WERI-Rb-1 (cell line): ENCODE results near the gene TBC1D16.

Experiments used
- DNase-seq: peaks from one replicate; pipeline ENCODE4 v3.0.0-alpha.2; 2020
- H3K27ac ChIP-seq: fragments of 250-450 bp; sonication (Bioruptor Pico); 2 replicates; pipeline ENCODE4 v1.5.1; 2020; ENCODE audit warnings: mild to moderate bottlenecking, moderate library complexity
- H3K27me3 ChIP-seq: fragments of 250-450 bp; sonication (Bioruptor Pico); 2 replicates; pipeline ENCODE4 v1.5.1; 2021; ENCODE audit warnings: mild to moderate bottlenecking, low read depth, moderate library complexity; ENCODE audit not compliant: insufficient read depth, severe bottlenecking
- H3K36me3 ChIP-seq: fragments of 250-450 bp; sonication (Bioruptor Pico); 2 replicates; pipeline ENCODE4 v1.5.1; 2020; ENCODE audit warnings: mild to moderate bottlenecking, moderate library complexity
- H3K4me3 ChIP-seq: 2 replicates; pipeline ENCODE4 v1.5.1; 2011; ENCODE audit warnings: low read depth, mild to moderate bottlenecking, control low read depth, low read length
- H3K9me3 ChIP-seq: fragments of 250-450 bp; sonication (Bioruptor Pico); 2 replicates; pipeline ENCODE4 v1.5.1; 2021; ENCODE audit warnings: mild to moderate bottlenecking, moderate library complexity; ENCODE audit not compliant: severe bottlenecking
- TF ChIP-seq, protein P1 (sequence below): IDR thresholded peaks from 2 replicates; pipeline ENCODE4 v1.5.1; 2011; ENCODE audit warnings: low read depth, mild to moderate bottlenecking, control low read depth, inconsistent platforms, low read length

Gene TBC1D16

DNA sequence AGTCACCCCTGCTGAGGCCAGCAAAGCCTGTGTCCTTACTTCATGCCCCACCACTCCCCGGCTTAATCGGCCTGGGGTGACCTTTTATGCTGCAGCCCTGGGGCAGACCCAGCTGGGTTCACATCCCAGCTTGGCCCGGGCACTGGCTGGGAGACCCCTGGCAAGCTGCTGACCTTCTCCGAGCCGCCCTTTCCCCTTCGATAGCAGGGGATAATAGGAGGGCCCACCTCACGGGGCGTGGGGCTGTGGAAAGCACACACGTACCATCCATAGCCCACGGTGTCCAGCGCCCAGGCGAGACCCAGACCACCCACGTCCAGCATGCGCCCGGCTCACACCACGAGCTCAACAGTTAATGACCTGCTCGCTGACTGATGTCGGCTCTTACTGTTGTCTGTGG lies 26.8 kb downstream of the TBC1D16 start:
- H3K27ac ChIP-seq, result peak overlapping the region; percentile 85
- TF ChIP-seq, protein P1, sequence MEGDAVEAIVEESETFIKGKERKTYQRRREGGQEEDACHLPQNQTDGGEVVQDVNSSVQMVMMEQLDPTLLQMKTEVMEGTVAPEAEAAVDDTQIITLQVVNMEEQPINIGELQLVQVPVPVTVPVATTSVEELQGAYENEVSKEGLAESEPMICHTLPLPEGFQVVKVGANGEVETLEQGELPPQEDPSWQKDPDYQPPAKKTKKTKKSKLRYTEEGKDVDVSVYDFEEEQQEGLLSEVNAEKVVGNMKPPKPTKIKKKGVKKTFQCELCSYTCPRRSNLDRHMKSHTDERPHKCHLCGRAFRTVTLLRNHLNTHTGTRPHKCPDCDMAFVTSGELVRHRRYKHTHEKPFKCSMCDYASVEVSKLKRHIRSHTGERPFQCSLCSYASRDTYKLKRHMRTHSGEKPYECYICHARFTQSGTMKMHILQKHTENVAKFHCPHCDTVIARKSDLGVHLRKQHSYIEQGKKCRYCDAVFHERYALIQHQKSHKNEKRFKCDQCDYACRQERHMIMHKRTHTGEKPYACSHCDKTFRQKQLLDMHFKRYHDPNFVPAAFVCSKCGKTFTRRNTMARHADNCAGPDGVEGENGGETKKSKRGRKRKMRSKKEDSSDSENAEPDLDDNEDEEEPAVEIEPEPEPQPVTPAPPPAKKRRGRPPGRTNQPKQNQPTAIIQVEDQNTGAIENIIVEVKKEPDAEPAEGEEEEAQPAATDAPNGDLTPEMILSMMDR, result no peak
- H3K4me3 ChIP-seq, result no peak overlapping the region
- H3K9me3 ChIP-seq, result no peaks in the 10 kb centered on the region
- no peaks in the 10 kb centered on the region for H3K27me3 ChIP-seq
- no peak for DNase-seq
- H3K36me3 ChIP-seq, result peaks cover 93% of the 10 kb centered on the region

DNA sequence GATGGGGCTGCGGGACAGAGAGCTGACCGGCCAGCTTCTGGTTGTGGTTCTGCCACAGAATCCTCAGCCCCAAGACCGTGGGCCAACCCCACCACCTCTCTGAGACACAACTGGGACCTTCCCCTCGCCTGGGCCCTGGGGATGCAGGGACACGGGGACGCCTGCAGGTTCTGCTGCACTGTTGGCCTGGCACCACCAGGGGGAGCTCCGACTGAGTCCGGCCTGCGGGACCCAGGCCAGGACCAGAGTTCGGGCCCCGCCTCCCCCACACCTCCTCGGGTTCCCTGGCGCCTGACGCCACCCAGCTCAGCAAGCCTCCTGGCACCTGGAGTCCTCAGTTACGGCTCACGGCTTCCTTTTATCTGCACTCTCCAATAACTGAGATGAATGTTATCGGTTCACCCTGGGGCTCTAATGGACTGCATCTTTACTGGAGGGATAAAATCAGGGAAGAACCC lies 27.3 kb downstream of the TBC1D16 start:
- H3K27me3 ChIP-seq, result no peaks in the 10 kb centered on the region
- H3K4me3 ChIP-seq, result no peak overlapping the region
- peak overlapping the region; percentile 85 for H3K27ac ChIP-seq
- peaks cover 92% of the 10 kb centered on the region for H3K36me3 ChIP-seq
- DNase-seq, result peak; percentile 97
- no peaks in the 10 kb centered on the region for H3K9me3 ChIP-seq
- TF ChIP-seq, protein P1, result peak; percentile 100

DNA sequence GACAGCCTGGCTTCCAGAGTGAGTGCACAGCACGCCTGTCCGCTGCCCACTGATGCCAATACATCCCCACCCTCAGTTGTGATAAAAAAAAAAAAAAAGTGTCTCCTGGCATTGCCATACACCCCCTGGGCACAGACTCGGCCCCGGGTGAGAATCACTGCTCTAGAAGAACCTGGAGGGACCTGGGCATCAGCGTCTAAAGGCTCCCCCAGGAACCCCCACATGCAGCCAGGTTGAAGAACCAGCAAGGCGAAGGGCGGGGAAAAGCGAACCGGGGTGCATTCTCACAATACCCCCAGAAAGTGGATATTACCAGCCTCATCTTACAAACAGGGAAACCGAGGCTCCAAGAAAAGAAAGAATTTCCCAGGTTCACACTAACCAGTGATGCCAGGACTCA lies 27.7 kb downstream of the TBC1D16 start:
- Histone ChIP-seq H3K36me3 (peaks cover 91% of the 10 kb centered on the region), H3K27ac (peak overlapping the region; percentile 22), H3K9me3 (no peaks in the 10 kb centered on the region), H3K4me3 (no peak overlapping the region), H3K27me3 (no peaks in the 10 kb centered on the region)
- TF ChIP-seq, protein P1, result no peak
- DNase-seq, result no peak

DNA sequence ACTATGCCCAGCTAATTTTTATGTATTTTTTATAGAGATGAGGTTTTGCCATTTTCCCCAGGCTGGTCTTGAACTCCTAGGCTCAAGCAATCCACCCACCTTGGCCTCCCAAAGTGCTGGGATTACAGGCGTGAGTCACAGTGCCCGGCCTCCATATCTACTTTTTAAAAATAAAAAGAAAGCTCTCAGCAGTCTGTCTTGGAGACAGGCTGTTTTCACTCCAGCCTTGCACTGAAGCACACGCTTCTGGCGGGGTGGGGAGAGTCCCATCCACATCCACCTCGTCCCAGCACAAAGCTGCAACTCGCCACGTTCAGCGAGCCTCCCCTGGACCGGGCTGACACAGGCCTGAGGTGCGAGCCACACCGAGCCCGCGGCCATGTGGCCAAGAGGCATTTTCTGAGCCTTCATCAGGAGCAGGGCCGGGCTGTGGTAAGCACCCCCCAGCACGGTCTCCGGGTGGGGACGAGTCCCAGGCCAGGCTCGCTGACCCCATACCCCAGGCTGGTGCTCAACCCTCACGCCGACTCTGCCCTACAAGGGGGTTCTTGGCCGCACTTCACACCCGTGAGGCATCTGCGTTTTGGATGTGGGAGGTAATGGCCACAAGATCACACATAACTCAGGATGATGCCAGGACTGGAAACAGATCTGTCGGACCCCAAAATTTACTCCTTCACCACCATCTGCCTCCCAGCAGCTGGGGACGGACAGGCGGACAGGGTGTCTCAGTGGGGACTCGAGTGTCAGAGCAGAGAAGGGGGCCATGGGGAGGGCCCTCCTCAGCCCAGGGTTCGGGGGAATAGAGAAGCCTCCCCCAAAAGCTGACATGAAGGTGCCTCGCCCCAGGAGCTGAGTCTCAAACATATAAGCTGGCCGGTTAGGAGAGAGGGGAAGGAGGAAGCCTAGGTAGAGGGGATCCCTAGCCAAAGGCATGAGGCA lies 28.6 kb downstream of the TBC1D16 start:
- no peak for DNase-seq
- no peak overlapping the region for H3K4me3 ChIP-seq
- no peaks in the 10 kb centered on the region for H3K9me3 ChIP-seq
- TF ChIP-seq, protein P1, result no peak
- peaks cover 91% of the 10 kb centered on the region for H3K36me3 ChIP-seq
- no peaks in the 10 kb centered on the region for H3K27me3 ChIP-seq
- peak overlapping the region; percentile 18 for H3K27ac ChIP-seq

DNA sequence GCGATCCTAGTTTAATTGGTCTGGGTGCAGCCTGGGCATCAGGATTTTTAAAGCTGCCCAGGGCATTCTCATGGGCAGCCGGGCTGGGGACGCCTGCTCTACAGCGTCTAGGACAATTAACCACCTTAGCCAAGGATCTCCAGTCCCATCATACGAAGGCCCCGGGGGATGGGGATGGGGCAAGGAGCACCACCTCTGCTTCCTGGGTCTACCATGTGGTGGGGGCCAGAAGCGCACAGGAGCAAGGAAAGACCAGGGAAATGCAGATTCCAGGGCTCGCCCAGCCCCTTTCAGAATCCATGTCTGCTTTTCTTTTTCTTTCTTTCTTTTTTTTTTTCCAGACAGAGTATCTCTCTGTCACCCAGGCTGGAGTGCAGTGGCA lies 29.3 kb downstream of the TBC1D16 start:
- no peak for DNase-seq
- Histone ChIP-seq H3K4me3 (no peak overlapping the region), H3K9me3 (no peaks in the 10 kb centered on the region), H3K27ac (peak overlapping the region; percentile 66), H3K27me3 (no peaks in the 10 kb centered on the region), H3K36me3 (peaks cover 87% of the 10 kb centered on the region)
- TF ChIP-seq, protein P1, result no peak
